Endothelial cell of umbilical vein (primary cell): ENCODE results near the gene LEMD3. TPM values are rescaled to one million over a fixed set of nuclear protein-coding genes. Genes with fewer than 3 reads are reported as not detected.

ENCODE experiments used
- BruUV-seq: library from RNA; stranded (reverse); fragments of 400-500 nt; replicated peaks from 2 replicates; lab custom pipeline; 2021; lab: Mats Ljungman, UMichigan
- CTCF ChIA-PET: fragments of 300-600, 350-600 bp; sonication (Branson Sonifier 250); formaldehyde crosslinking; loops from one replicate; lab custom pipeline; 2021; ENCODE audit warnings: antibody characterized with exemption, inconsistent platforms; lab: Charles Lee
- POLR2A ChIA-PET: fragments of 300-600, 350-600 bp; sonication (Branson Sonifier 250); formaldehyde crosslinking; loops from one replicate; lab custom pipeline; 2021; ENCODE audit warnings: antibody characterized with exemption, inconsistent platforms; lab: Charles Lee
- DNase-seq: peaks from one replicate; pipeline ENCODE4 v3.0.0-alpha.2; 2011; ENCODE audit warnings: low read depth, low spot score
- FAIRE-seq: peaks from 2 replicates; lab custom pipeline; 2011; peaks lifted over from hg19 to GRCh38; lab: Jason Lieb, UNC
- H2AFZ ChIP-seq: 2 replicates; pipeline ENCODE4 v1.6.0; 2012; ENCODE audit warnings: low read depth, low read length, control low read depth, inconsistent platforms
- H3K27ac ChIP-seq: 2 replicates; pipeline ENCODE4 v1.5.1; 2011; ENCODE audit warnings: low read depth, mild to moderate bottlenecking, control low read depth, low read length, moderate library complexity; ENCODE audit not compliant: insufficient read depth
- H3K27me3 ChIP-seq, 2 experiments: 2 replicates each; pipeline versions ENCODE4 v1.6.0 to v1.6.1; 2011; ENCODE audit warnings: low read length in 2 of 2, mixed read lengths in 1 of 2; ENCODE audit not compliant: control insufficient read depth in 2 of 2, insufficient read depth in 2 of 2
- H3K36me3 ChIP-seq, 2 experiments: 2 replicates in 1 of 2; 3 replicates in 1 of 2; pipeline ENCODE4 v1.5.1; 2011; ENCODE audit warnings: low read length in 2 of 2, mild to moderate bottlenecking in 1 of 2, moderate library complexity in 1 of 2; ENCODE audit not compliant: control insufficient read depth in 2 of 2, insufficient read depth in 2 of 2; ENCODE audit errors: extremely low read depth in 1 of 2
- H3K4me1 ChIP-seq: 3 replicates; pipeline ENCODE4 v1.5.1; 2011; ENCODE audit warnings: mild to moderate bottlenecking, low read length; ENCODE audit not compliant: control insufficient read depth, insufficient read depth; ENCODE audit errors: extremely low read depth
- H3K4me2 ChIP-seq: 2 replicates; pipeline ENCODE4 v1.6.1; 2011; ENCODE audit warnings: low read length, control low read depth, mixed read lengths; ENCODE audit not compliant: insufficient read depth
- H3K4me3 ChIP-seq, 3 experiments: fragments of 200-600 bp in 1 of 3; sonication (generic), shearing (Covaris generic) in 1 of 3; replicated peaks in 1 of 3; 2 replicates each; pipeline ENCODE4 v1.5.1; 2011 to 2016; ENCODE audit warnings: control low read depth in 3 of 3, low read length in 3 of 3, mild to moderate bottlenecking in 2 of 3, inconsistent platforms in 1 of 3, low read depth in 1 of 3, moderate library complexity in 1 of 3; ENCODE audit not compliant: insufficient read depth in 1 of 3
- H3K79me2 ChIP-seq: 2 replicates; pipeline ENCODE4 v1.6.0; 2012; ENCODE audit warnings: low read length, inconsistent platforms; ENCODE audit not compliant: control insufficient read depth, insufficient read depth
- H3K9ac ChIP-seq: replicated peaks from 2 replicates; pipeline ENCODE3; 2011; ENCODE audit warnings: low read length, control low read depth; ENCODE audit not compliant: insufficient read depth; ENCODE audit errors: extremely low read depth
- H3K9me1 ChIP-seq: replicated peaks from 3 replicates; pipeline ENCODE4 v1.6.0; 2011; ENCODE audit warnings: mild to moderate bottlenecking, low read length; ENCODE audit not compliant: control insufficient read depth, insufficient read depth; ENCODE audit errors: extremely low read depth
- H3K9me3 ChIP-seq: replicated peaks from 2 replicates; pipeline ENCODE4 v1.5.1; 2012; ENCODE audit warnings: low read length, inconsistent platforms; ENCODE audit not compliant: control insufficient read depth, insufficient read depth
- H4K20me1 ChIP-seq: replicated peaks from 2 replicates; pipeline ENCODE3; 2011; ENCODE audit warnings: mild to moderate bottlenecking, low read length; ENCODE audit not compliant: control insufficient read depth, insufficient read depth; ENCODE audit errors: extremely low read depth
- CTCF ChIP-seq, 2 donors: IDR thresholded peaks; 1 replicate in 1 of 2; 2 replicates in 1 of 2; pipeline ENCODE4 v1.5.1; 2011; ENCODE audit warnings: low read length in 2 of 2, mild to moderate bottlenecking in 2 of 2, moderate library complexity in 2 of 2, control low read depth in 1 of 2, inconsistent platforms in 1 of 2, low read depth in 1 of 2; ENCODE audit not compliant: insufficient read depth in 1 of 2; ENCODE audit errors: extremely low read depth in 1 of 2
- FOS ChIP-seq: IDR thresholded peaks from 2 replicates; pipeline ENCODE4 v1.6.1; 2011; ENCODE audit warnings: mild to moderate bottlenecking, low read length, moderate library complexity, borderline replicate concordance; ENCODE audit not compliant: insufficient read depth
- MAX ChIP-seq: IDR thresholded peaks from 2 replicates; pipeline ENCODE4 v1.6.1; 2011; ENCODE audit not compliant: insufficient read depth, insufficient read length
- MYC ChIP-seq: IDR thresholded peaks from one replicate; pipeline ENCODE4 v1.6.1; 2011; ENCODE audit warnings: mild to moderate bottlenecking, low read depth, low read length
- POLR2A ChIP-seq: IDR thresholded peaks from 2 replicates; pipeline ENCODE4 v1.6.1; 2012; ENCODE audit warnings: low read depth, mild to moderate bottlenecking, control low read depth, low read length
- POLR2AphosphoS5 ChIP-seq: IDR thresholded peaks from 2 replicates; pipeline ENCODE4 v1.6.1; 2012; ENCODE audit warnings: low read depth, mild to moderate bottlenecking, control low read depth, low read length, moderate library complexity; ENCODE audit not compliant: insufficient read depth
- dilution Hi-C: fragments of 300-500 bp; cut with MboI; formaldehyde crosslinking; loops from one replicate; pipeline ENCODE4 v1.15.0; 2019; ENCODE audit warnings: low sequenced_read_pairs; ENCODE audit not compliant: extremely low pct_ligation_motif_present
- intact Hi-C: fragments of 100-400 bp; cut with micrococcal nuclease; formaldehyde crosslinking; loops from one replicate; pipeline ENCODE4 v1.10.0; 2022
- polyA plus RNA-seq, 4 experiments: library from polyadenylated mRNA; depleted of rRNA in 3 of 4; stranded (reverse) in 3 of 4; unstranded in 1 of 4; fragments of >200 nt; gene quantifications; 2 replicates each; pipeline versions ENCODE4 v1.2.1 to v1.2.3, GENCODE V29; 2011 to 2012; ENCODE audit warnings: missing spikeins in 1 of 4
- total RNA-seq: library from RNA; stranded (reverse); gene quantifications from 2 replicates; pipeline ENCODE4 v1.2.3, GENCODE V29; 2021

The LEMD3 gene
- total and polyA plus RNA-seq, 2 donors (not counting 3 experiments of a cell fraction or from before 2014, with no cell fraction given): 7.4 to 24.2 TPM

- H3K27ac ChIP-seq: no peak overlapping the region
- no peak for TF ChIP-seq FOS
- TF ChIP-seq POLR2A: no peak
- TF ChIP-seq CTCF (IDR thresholded peaks at IDR 0.05; ENCODE audit: extremely low read depth in 1 of 2, insufficient read depth in 1 of 2, low read depth in 1 of 2, low read length in 2 of 2): no peak
- TF ChIP-seq MYC: no peak
- TF ChIP-seq MAX: no peak
- no peak for TF ChIP-seq POLR2AphosphoS5
- no peak for DNase-seq
- H3K36me3 ChIP-seq: peaks cover 0 to 2% of the 10 kb centered on the region in 2 experiments
- peaks cover 9% of the 10 kb centered on the region for H4K20me1 ChIP-seq
- H2AFZ ChIP-seq: no peak overlapping the region
- no TSS peak for BruUV-seq
- H3K4me2 ChIP-seq: no peak overlapping the region
- no peak for FAIRE-seq
- dilution Hi-C loops (no loop called here), intact Hi-C loops (loop anchor here (5.0 kb wide), 1 partner anchor 665 kb away; no protein-coding TSS in a partner anchor)
- ChIA-PET CTCF (interaction anchor here (1.2 to 2.0 kb wide), 3 partner anchors 10 to 50 kb away, joined by 4 to 6 read pairs (median 4); no protein-coding TSS in a partner anchor), POLR2A (no interaction called here)
- H3K4me1 ChIP-seq: no peaks in the 10 kb centered on the region
- no peaks in the 10 kb centered on the region for H3K9me1 ChIP-seq
- H3K27me3 ChIP-seq: no peaks in the 10 kb centered on the region
- H3K9me3 ChIP-seq: no peaks in the 10 kb centered on the region
- no peak overlapping the region for H3K9ac ChIP-seq
- peaks cover 63% of the 10 kb centered on the region for H3K79me2 ChIP-seq
- H3K4me3 ChIP-seq: no peak overlapping the region
These were observed 12.8 kb downstream of the LEMD3 start for GRCh38 chr12:65182012-65182739.
